Measurements from ENCODE around the gene GNG12. TPM values are rescaled to one million over a fixed set of nuclear protein-coding genes. Genes with fewer than 3 reads are reported as not detected.

The GNG12 gene
- total RNA-seq, 4 donors from 2014 or later = 17.9 to 24.5 (median 22.1) TPM

- no peak for ATAC-seq
- peaks cover 8 to 11% of the 10 kb centered on the region in 2 donors for H3K4me1 ChIP-seq
- H3K36me3 ChIP-seq = no peaks in the 10 kb centered on the region
- intact Hi-C loops (cut with DNase I; ENCODE audit: low total_unique reads) = no loop called here
- H3K27ac ChIP-seq = no peak overlapping the region
- TF ChIP-seq, protein P1, sequence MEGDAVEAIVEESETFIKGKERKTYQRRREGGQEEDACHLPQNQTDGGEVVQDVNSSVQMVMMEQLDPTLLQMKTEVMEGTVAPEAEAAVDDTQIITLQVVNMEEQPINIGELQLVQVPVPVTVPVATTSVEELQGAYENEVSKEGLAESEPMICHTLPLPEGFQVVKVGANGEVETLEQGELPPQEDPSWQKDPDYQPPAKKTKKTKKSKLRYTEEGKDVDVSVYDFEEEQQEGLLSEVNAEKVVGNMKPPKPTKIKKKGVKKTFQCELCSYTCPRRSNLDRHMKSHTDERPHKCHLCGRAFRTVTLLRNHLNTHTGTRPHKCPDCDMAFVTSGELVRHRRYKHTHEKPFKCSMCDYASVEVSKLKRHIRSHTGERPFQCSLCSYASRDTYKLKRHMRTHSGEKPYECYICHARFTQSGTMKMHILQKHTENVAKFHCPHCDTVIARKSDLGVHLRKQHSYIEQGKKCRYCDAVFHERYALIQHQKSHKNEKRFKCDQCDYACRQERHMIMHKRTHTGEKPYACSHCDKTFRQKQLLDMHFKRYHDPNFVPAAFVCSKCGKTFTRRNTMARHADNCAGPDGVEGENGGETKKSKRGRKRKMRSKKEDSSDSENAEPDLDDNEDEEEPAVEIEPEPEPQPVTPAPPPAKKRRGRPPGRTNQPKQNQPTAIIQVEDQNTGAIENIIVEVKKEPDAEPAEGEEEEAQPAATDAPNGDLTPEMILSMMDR (IDR thresholded peaks at IDR 0.05 in 4 of 5, conservative IDR thresholded peaks at IDR 0.05 in 1 of 5) = no peak
- TF ChIP-seq POLR2A (IDR thresholded peaks at IDR 0.05) = no peak
- no peaks in the 10 kb centered on the region for H3K27me3 ChIP-seq
- H3K4me3 ChIP-seq = no peak overlapping the region
- in situ Hi-C loops (cut with MboI; ENCODE audit: low sequenced_read_pairs in 4 of 4) = no loop called here
- no peaks in the 10 kb centered on the region for H3K9me3 ChIP-seq
- DNase-seq = no peak
Observed at GRCh38 chr1:67824766-67825165, 8.5 kb downstream of the GNG12 start.

DNA sequence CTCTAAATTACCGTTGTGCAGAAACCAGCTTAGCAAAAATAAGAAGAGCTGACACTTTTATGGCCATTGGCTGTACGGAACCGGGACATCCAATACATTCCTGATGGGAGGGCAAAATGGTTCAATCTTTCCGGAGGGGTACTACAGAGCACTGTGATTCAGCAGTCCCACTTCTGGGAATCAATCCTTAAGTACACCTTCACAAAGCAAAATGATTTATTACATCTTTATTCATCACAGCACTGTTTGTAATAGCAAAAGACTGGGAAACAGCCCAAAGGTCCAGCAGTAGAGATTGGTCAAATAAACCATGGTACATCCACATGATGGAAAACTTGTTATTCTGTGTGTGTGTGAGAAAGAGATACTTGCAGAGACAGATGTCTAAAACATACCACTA lies 9.7 kb downstream of the GNG12 start:
- DNase-seq (no peak), ATAC-seq (no peak)
- Histone ChIP-seq H3K36me3 (no peaks in the 10 kb centered on the region), H3K27ac (no peak overlapping the region), H3K9me3 (no peaks in the 10 kb centered on the region), H3K4me3 (no peak overlapping the region), H3K4me1 (peaks cover 8 to 11% of the 10 kb centered on the region in 2 donors), H3K27me3 (no peaks in the 10 kb centered on the region)
- in situ Hi-C loops (cut with MboI; ENCODE audit: low sequenced_read_pairs in 4 of 4) (no loop called here), intact Hi-C loops (cut with DNase I; ENCODE audit: low total_unique reads) (no loop called here)
- TF ChIP-seq, protein P1 (IDR thresholded peaks at IDR 0.05 in 4 of 5, conservative IDR thresholded peaks at IDR 0.05 in 1 of 5) = no peak
- no peak for TF ChIP-seq POLR2A (IDR thresholded peaks at IDR 0.05)

GRCh38 chr1:67821263-67821662 lies 12.0 kb downstream of the GNG12 start:
- TF ChIP-seq, protein P1 (IDR thresholded peaks at IDR 0.05 in 4 of 5, conservative IDR thresholded peaks at IDR 0.05 in 1 of 5) = no peak
- TF ChIP-seq POLR2A (IDR thresholded peaks at IDR 0.05) = no peak
- Histone ChIP-seq H3K9me3 (no peaks in the 10 kb centered on the region), H3K27me3 (no peaks in the 10 kb centered on the region), H3K27ac (no peak overlapping the region), H3K4me1 (peaks cover 8 to 11% of the 10 kb centered on the region in 2 donors), H3K4me3 (no peak overlapping the region), H3K36me3 (no peaks in the 10 kb centered on the region)
- ATAC-seq (no peak), DNase-seq (no peak)
- intact Hi-C loops (cut with DNase I; ENCODE audit: low total_unique reads) (no loop called here), in situ Hi-C loops (cut with MboI; ENCODE audit: low sequenced_read_pairs in 4 of 4) (no loop called here)

- TF ChIP-seq, protein P1 (IDR thresholded peaks at IDR 0.05 in 4 of 5, conservative IDR thresholded peaks at IDR 0.05 in 1 of 5) = no peak
- TF ChIP-seq POLR2A (IDR thresholded peaks at IDR 0.05) = no peak
- in situ Hi-C loops (cut with MboI; ENCODE audit: low sequenced_read_pairs in 4 of 4) = no loop called here
- intact Hi-C loops (cut with DNase I; ENCODE audit: low total_unique reads) = no loop called here
Observed at GRCh38 chr1:67818725-67819301, 14.5 kb downstream of the GNG12 start.

GRCh38 chr1:67818162-67818561 lies 15.1 kb downstream of the GNG12 start:
- ATAC-seq = no peak
- intact Hi-C loops (cut with DNase I; ENCODE audit: low total_unique reads) = no loop called here

More at GRCh38 chr1:67818725-67819301, 14.5 kb downstream of the GNG12 start:
- peaks cover 22 to 24% of the 10 kb centered on the region in 2 donors for H3K4me1 ChIP-seq
- DNase-seq (no peak), ATAC-seq (no peak)
- H3K27me3 ChIP-seq = no peaks in the 10 kb centered on the region
- H3K9me3 ChIP-seq = no peaks in the 10 kb centered on the region
- no peak overlapping the region for H3K4me3 ChIP-seq
- H3K27ac ChIP-seq = no peak overlapping the region
- no peaks in the 10 kb centered on the region for H3K36me3 ChIP-seq

More at GRCh38 chr1:67818162-67818561, 15.1 kb downstream of the GNG12 start:
- in situ Hi-C loops (cut with MboI; ENCODE audit: low sequenced_read_pairs in 4 of 4) = no loop called here
- DNase-seq = no peak
- Histone ChIP-seq H3K4me1 (peaks cover 16 to 20% of the 10 kb centered on the region in 2 donors), H3K27ac (no peak overlapping the region), H3K4me3 (no peak overlapping the region), H3K27me3 (no peaks in the 10 kb centered on the region), H3K9me3 (no peaks in the 10 kb centered on the region), H3K36me3 (no peaks in the 10 kb centered on the region)
- no peak for TF ChIP-seq POLR2A (IDR thresholded peaks at IDR 0.05)
- TF ChIP-seq, protein P1 (IDR thresholded peaks at IDR 0.05 in 4 of 5, conservative IDR thresholded peaks at IDR 0.05 in 1 of 5) = no peak
